Measurements from ENCODE around the gene SLC12A9.

DNA sequence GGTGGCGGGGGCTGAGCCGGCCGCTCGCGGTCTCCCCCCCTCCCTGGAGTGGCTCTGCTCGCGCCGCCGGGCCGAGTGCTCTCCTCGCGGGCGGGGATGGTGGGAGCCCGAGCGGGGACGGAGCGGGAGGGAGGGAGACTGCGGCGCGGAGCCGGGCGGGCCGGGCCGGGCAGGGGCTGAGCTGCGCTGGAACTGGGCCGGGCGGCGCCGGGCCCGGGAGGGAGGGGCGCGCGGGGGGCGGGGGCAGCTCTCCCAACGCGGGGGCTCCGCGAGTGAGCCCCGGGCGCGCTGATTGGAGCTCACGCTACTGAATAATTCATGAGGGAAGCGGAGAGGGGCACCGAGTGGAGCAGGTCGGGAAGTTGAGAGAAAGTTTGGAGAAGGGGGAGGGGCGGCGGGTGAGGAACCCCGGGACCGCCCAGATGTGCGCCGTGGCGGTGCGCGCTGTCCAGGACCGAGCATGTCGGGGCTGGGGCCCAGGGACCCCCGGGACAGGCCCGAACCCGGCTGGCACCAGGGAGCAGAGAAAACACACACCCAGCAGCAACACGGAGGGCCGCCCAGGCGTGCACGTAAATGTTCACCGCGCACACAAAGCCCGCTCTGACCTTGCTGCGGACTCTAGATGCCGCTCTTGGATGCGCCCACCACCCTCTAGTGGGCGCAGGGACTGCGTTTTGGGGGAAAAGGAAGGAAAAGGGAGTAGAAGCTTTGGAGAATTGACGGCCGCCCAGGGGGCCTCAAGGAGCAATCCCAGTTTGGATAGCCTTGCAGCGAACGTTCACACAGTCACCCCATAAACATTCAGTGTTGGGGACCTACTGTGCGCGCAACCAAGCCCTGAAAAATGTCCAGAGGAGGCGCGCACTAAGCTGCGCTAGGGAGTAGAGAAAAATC, 24.9 kb upstream of the SLC12A9 start, which contains the start of gene EPHB4:
- TF ChIP-seq, protein P1, sequence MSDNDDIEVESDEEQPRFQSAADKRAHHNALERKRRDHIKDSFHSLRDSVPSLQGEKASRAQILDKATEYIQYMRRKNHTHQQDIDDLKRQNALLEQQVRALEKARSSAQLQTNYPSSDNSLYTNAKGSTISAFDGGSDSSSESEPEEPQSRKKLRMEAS (IDR thresholded peaks at IDR 0.05): no peak; the same call in 1 of the 2 replicates
- no peak for TF ChIP-seq EP300 (IDR thresholded peaks at IDR 0.05; ENCODE audit: borderline replicate concordance)
- no peak for TF ChIP-seq FOXM1 (IDR thresholded peaks at IDR 0.05; ENCODE audit: borderline replicate concordance, low read depth)
- TF ChIP-seq EGR1 (IDR thresholded peaks at IDR 0.05): no peak
